ENCODE results near the gene APBB2.

Gene APBB2

GRCh38 chr4:41197495-41197894 lies 16.8 kb downstream of the APBB2 start:
- H3K9me3 ChIP-seq (ENCODE audit: control insufficient read depth, low read length), result no peaks in the 10 kb centered on the region
- DNase-seq, result no peak
- H3K27me3 ChIP-seq (replicated peaks; ENCODE audit: control insufficient read depth, insufficient read depth, low read length, poor library complexity, severe bottlenecking), result no peaks in the 10 kb centered on the region
- no peak overlapping the region for H3K4me3 ChIP-seq (ENCODE audit: insufficient read depth, low read depth, low read length, poor library complexity, severe bottlenecking)
- H3K27ac ChIP-seq (ENCODE audit: insufficient read depth, low read length, poor library complexity, severe bottlenecking), result no peak overlapping the region
- H3K4me1 ChIP-seq (ENCODE audit: control insufficient read depth, insufficient read depth, low read length, poor library complexity, severe bottlenecking), result no peaks in the 10 kb centered on the region
- no peaks in the 10 kb centered on the region for H3K36me3 ChIP-seq (ENCODE audit: control insufficient read depth, insufficient read depth, low read length)

- Histone ChIP-seq H3K27me3 (replicated peaks; ENCODE audit: control insufficient read depth, insufficient read depth, low read length, poor library complexity, severe bottlenecking) (no peaks in the 10 kb centered on the region), H3K27ac (ENCODE audit: insufficient read depth, low read length, poor library complexity, severe bottlenecking) (no peak overlapping the region), H3K4me1 (ENCODE audit: control insufficient read depth, insufficient read depth, low read length, poor library complexity, severe bottlenecking) (no peaks in the 10 kb centered on the region), H3K9me3 (ENCODE audit: control insufficient read depth, low read length) (no peaks in the 10 kb centered on the region), H3K4me3 (ENCODE audit: insufficient read depth, low read depth, low read length, poor library complexity, severe bottlenecking) (no peak overlapping the region), H3K36me3 (ENCODE audit: control insufficient read depth, insufficient read depth, low read length) (no peaks in the 10 kb centered on the region)
- no peak for DNase-seq
Observed at GRCh38 chr4:41196633-41197332, 17.6 kb downstream of the APBB2 start.

DNA sequence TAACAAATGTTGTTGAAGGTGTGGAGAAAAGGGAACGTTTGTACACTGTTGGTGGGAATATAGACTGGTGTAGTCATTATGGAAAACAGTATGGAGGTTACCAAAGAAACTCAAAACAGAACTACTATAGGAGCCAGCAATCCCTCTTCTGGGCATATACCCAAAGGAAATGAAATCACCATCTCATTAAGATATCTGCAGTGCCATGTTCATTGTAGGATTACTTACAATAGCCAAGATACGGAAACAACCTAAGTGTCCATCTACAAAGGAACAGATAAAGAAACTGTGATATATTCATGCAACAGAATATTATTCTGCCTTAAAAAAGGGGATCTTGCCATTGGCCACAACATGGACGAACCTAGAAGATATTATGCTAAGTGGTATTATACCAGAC lies 22.2 kb downstream of the APBB2 start:
- Histone ChIP-seq H3K36me3 (ENCODE audit: control insufficient read depth, insufficient read depth, low read length) (no peaks in the 10 kb centered on the region), H3K4me3 (ENCODE audit: insufficient read depth, low read depth, low read length, poor library complexity, severe bottlenecking) (no peak overlapping the region), H3K27me3 (replicated peaks; ENCODE audit: control insufficient read depth, insufficient read depth, low read length, poor library complexity, severe bottlenecking) (no peaks in the 10 kb centered on the region), H3K27ac (ENCODE audit: insufficient read depth, low read length, poor library complexity, severe bottlenecking) (no peak overlapping the region), H3K9me3 (ENCODE audit: control insufficient read depth, low read length) (no peaks in the 10 kb centered on the region), H3K4me1 (ENCODE audit: control insufficient read depth, insufficient read depth, low read length, poor library complexity, severe bottlenecking) (no peaks in the 10 kb centered on the region)
- no peak for DNase-seq

DNA sequence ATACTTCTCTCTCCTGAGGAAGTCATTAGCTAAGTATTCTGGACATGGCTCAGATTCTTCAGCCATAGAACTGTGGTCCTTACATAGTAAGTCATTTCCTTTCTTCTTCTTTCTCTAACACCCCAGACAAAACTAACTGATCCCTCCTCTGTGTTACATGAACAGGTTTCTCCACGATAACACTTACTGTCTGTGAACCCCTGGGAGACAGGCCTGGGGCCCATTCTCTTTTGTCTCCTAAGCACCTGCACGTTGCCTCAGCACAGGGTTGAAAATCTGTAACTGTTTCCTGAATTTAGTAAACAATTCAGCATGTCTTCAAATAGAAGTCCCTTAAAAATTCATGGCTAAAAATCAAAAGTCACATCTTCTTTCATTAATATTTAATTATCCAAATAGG lies 24.7 kb downstream of the APBB2 start:
- no peaks in the 10 kb centered on the region for H3K36me3 ChIP-seq (ENCODE audit: control insufficient read depth, insufficient read depth, low read length)
- H3K4me1 ChIP-seq (ENCODE audit: control insufficient read depth, insufficient read depth, low read length, poor library complexity, severe bottlenecking), result no peaks in the 10 kb centered on the region
- H3K27ac ChIP-seq (ENCODE audit: insufficient read depth, low read length, poor library complexity, severe bottlenecking), result no peak overlapping the region
- H3K27me3 ChIP-seq (replicated peaks; ENCODE audit: control insufficient read depth, insufficient read depth, low read length, poor library complexity, severe bottlenecking), result no peaks in the 10 kb centered on the region
- no peak for DNase-seq
- H3K9me3 ChIP-seq (ENCODE audit: control insufficient read depth, low read length), result no peaks in the 10 kb centered on the region
- H3K4me3 ChIP-seq (ENCODE audit: insufficient read depth, low read depth, low read length, poor library complexity, severe bottlenecking), result no peak overlapping the region

GRCh38 chr4:41189076-41189475 lies 25.3 kb downstream of the APBB2 start:
- DNase-seq, result no peak
- H3K36me3 ChIP-seq (ENCODE audit: control insufficient read depth, insufficient read depth, low read length), result no peaks in the 10 kb centered on the region
- no peaks in the 10 kb centered on the region for H3K4me1 ChIP-seq (ENCODE audit: control insufficient read depth, insufficient read depth, low read length, poor library complexity, severe bottlenecking)
- no peaks in the 10 kb centered on the region for H3K9me3 ChIP-seq (ENCODE audit: control insufficient read depth, low read length)
- no peak overlapping the region for H3K27ac ChIP-seq (ENCODE audit: insufficient read depth, low read length, poor library complexity, severe bottlenecking)
- no peaks in the 10 kb centered on the region for H3K27me3 ChIP-seq (replicated peaks; ENCODE audit: control insufficient read depth, insufficient read depth, low read length, poor library complexity, severe bottlenecking)
- no peak overlapping the region for H3K4me3 ChIP-seq (ENCODE audit: insufficient read depth, low read depth, low read length, poor library complexity, severe bottlenecking)

DNA sequence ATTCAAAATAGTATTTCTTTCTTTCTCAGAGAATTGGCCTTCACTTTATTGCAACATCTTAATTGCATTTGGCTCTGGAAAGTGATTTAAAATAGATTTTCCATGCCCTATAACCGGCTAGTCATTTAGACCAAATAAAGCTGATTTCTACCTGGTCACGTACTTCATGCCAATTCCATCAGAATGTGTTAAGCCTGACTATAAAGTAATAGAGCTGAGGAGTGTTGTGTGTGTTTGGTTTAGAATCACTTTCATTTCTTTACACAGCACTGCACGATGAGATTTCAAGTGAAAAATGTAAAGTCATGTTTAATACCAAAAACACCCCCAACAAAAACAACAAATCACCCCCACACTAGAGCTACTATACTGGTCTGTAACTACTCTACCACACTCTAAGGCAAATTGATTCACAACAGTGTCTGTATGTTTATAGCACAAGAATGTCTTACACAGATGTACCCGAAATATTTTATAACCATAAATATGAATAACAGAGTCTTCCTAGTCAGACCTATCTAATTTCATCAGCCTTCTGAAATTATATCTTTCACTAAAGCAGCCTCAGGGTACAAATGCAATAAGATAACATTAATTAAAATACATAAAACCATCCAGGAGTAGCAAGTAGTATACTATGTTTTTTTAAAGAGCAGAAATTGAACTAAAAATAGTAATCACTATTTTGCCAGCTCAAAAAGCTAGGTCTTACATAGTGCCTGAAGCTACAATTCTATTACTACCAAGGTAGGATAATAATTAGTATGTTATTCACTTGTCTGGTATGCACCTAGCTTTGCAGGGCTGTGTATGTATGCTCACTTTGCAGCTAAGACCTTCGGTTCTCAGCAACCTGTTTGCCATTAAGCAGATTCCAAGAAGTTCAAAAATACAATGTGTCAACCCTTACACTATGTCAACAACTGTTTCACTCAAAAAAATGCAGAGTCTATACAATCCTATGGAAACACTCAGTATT lies 28.4 kb downstream of the APBB2 start:
- H3K27me3 ChIP-seq (replicated peaks; ENCODE audit: control insufficient read depth, insufficient read depth, low read length, poor library complexity, severe bottlenecking), result no peaks in the 10 kb centered on the region
- H3K4me3 ChIP-seq (ENCODE audit: insufficient read depth, low read depth, low read length, poor library complexity, severe bottlenecking), result no peak overlapping the region
- H3K9me3 ChIP-seq (ENCODE audit: control insufficient read depth, low read length), result no peaks in the 10 kb centered on the region
- H3K4me1 ChIP-seq (ENCODE audit: control insufficient read depth, insufficient read depth, low read length, poor library complexity, severe bottlenecking), result no peaks in the 10 kb centered on the region
- no peak for DNase-seq
- no peaks in the 10 kb centered on the region for H3K36me3 ChIP-seq (ENCODE audit: control insufficient read depth, insufficient read depth, low read length)
- H3K27ac ChIP-seq (ENCODE audit: insufficient read depth, low read length, poor library complexity, severe bottlenecking), result no peak overlapping the region

GRCh38 chr4:41184009-41184408 lies 30.3 kb downstream of the APBB2 start:
- DNase-seq, result no peak
- Histone ChIP-seq H3K4me3 (ENCODE audit: insufficient read depth, low read depth, low read length, poor library complexity, severe bottlenecking) (no peak overlapping the region), H3K27ac (ENCODE audit: insufficient read depth, low read length, poor library complexity, severe bottlenecking) (no peak overlapping the region), H3K4me1 (ENCODE audit: control insufficient read depth, insufficient read depth, low read length, poor library complexity, severe bottlenecking) (no peaks in the 10 kb centered on the region), H3K9me3 (ENCODE audit: control insufficient read depth, low read length) (no peaks in the 10 kb centered on the region), H3K27me3 (replicated peaks; ENCODE audit: control insufficient read depth, insufficient read depth, low read length, poor library complexity, severe bottlenecking) (no peaks in the 10 kb centered on the region), H3K36me3 (ENCODE audit: control insufficient read depth, insufficient read depth, low read length) (no peaks in the 10 kb centered on the region)

DNA sequence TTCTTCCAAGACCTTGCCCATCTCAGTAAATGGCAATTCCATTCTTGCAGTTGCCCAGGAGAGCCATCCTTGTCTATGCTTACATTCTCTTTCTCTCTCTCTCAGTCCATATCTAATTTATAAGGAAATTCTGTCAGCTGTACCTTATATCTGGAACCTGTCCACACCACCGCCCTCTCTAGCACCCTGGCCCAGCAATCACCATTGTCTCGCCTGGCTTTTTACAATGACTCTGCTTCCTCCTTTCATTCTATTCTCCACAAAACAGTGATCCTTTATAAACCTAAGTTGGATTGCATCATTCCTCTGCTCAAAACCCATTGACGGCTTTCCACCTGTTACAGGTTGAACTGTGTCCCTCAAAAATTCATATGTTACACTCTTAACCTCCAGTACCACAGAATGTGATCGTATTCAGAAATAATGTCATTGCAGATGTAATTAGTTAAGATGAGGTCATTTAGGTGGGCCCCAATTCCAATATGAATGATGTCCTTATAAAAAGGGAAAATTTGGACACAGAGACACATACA lies 31.3 kb downstream of the APBB2 start:
- no peaks in the 10 kb centered on the region for H3K4me1 ChIP-seq (ENCODE audit: control insufficient read depth, insufficient read depth, low read length, poor library complexity, severe bottlenecking)

GRCh38 chr4:41181037-41181436 lies 33.3 kb downstream of the APBB2 start:
- H3K36me3 ChIP-seq (ENCODE audit: control insufficient read depth, insufficient read depth, low read length), result no peaks in the 10 kb centered on the region
- no peak for DNase-seq

More for the DNA sequence above, 31.3 kb downstream of the APBB2 start:
- H3K36me3 ChIP-seq (ENCODE audit: control insufficient read depth, insufficient read depth, low read length), result no peaks in the 10 kb centered on the region
- H3K9me3 ChIP-seq (ENCODE audit: control insufficient read depth, low read length), result no peaks in the 10 kb centered on the region
- DNase-seq, result no peak
- H3K4me3 ChIP-seq (ENCODE audit: insufficient read depth, low read depth, low read length, poor library complexity, severe bottlenecking), result no peak overlapping the region
- H3K27me3 ChIP-seq (replicated peaks; ENCODE audit: control insufficient read depth, insufficient read depth, low read length, poor library complexity, severe bottlenecking), result no peaks in the 10 kb centered on the region
- H3K27ac ChIP-seq (ENCODE audit: insufficient read depth, low read length, poor library complexity, severe bottlenecking), result no peak overlapping the region

More at GRCh38 chr4:41181037-41181436, 33.3 kb downstream of the APBB2 start:
- H3K9me3 ChIP-seq (ENCODE audit: control insufficient read depth, low read length), result no peaks in the 10 kb centered on the region
- no peaks in the 10 kb centered on the region for H3K27me3 ChIP-seq (replicated peaks; ENCODE audit: control insufficient read depth, insufficient read depth, low read length, poor library complexity, severe bottlenecking)
- no peaks in the 10 kb centered on the region for H3K4me1 ChIP-seq (ENCODE audit: control insufficient read depth, insufficient read depth, low read length, poor library complexity, severe bottlenecking)
- no peak overlapping the region for H3K27ac ChIP-seq (ENCODE audit: insufficient read depth, low read length, poor library complexity, severe bottlenecking)
- H3K4me3 ChIP-seq (ENCODE audit: insufficient read depth, low read depth, low read length, poor library complexity, severe bottlenecking), result no peak overlapping the region
